HepG2 (cell line): ENCODE measurements around the gene NUDT13. TPM values are rescaled to one million over a fixed set of nuclear protein-coding genes. Genes with fewer than 3 reads are reported as not detected.

Experiments
- BORCS8-MEF2B ChIP-seq: sonication (generic); formaldehyde crosslinking; IDR thresholded peaks from 2 replicates; pipeline ENCODE4 v1.8.0; 2022; ENCODE audit warnings: mild to moderate bottlenecking, missing genetic modification reagents
- DBP ChIP-seq: sonication (generic); formaldehyde crosslinking; IDR thresholded peaks from 2 replicates; pipeline ENCODE4 v1.4.0; 2020; ENCODE audit warnings: missing genetic modification reagents; ENCODE audit errors: not compliant biosample characterization
- HHEX ChIP-seq: IDR thresholded peaks from 2 replicates; pipeline ENCODE4 v1.6.1; 2016; ENCODE audit warnings: control low read depth
- MNT ChIP-seq: fragments of 450-650 bp; IDR thresholded peaks from 2 replicates; pipeline ENCODE4 v1.6.1; 2016
- MXD4 ChIP-seq: IDR thresholded peaks from 2 replicates; pipeline ENCODE4 v1.6.1; 2016; ENCODE audit warnings: mild to moderate bottlenecking, missing biosample characterization, missing genetic modification reagents
- RCOR2 ChIP-seq: IDR thresholded peaks from 2 replicates; pipeline ENCODE4 v1.6.1; 2016; ENCODE audit warnings: missing biosample characterization, missing genetic modification reagents
- SMAD3 ChIP-seq: sonication (generic); formaldehyde crosslinking; IDR thresholded peaks from 2 replicates; pipeline ENCODE4 v1.4.0; 2020; ENCODE audit warnings: missing genetic modification reagents
- SMYD3 ChIP-seq: sonication (generic); formaldehyde crosslinking; IDR thresholded peaks from 2 replicates; pipeline ENCODE4 v1.8.1; 2023; ENCODE audit warnings: mild to moderate bottlenecking, missing genetic modification reagents
- ZBTB40 ChIP-seq, 2 experiments: fragments of 450-650 bp in 1 of 2; sonication (generic) in 1 of 2; formaldehyde crosslinking in 1 of 2; IDR thresholded peaks; 2 replicates each; pipeline versions ENCODE4 v1.6.1 to v1.8.0; 2016 to 2022; ENCODE audit warnings: antibody characterized with exemption in 1 of 2, mild to moderate bottlenecking in 1 of 2, missing genetic modification reagents in 1 of 2
- ZHX1 ChIP-seq: sonication (generic); formaldehyde crosslinking; IDR thresholded peaks from 2 replicates; pipeline ENCODE4 v1.8.1; 2022; ENCODE audit warnings: low read depth, mild to moderate bottlenecking, missing genetic modification reagents
- ZNF430 ChIP-seq: sonication (generic); formaldehyde crosslinking; IDR thresholded peaks from 2 replicates; pipeline ENCODE4 v1.9.0; 2021; ENCODE audit warnings: mild to moderate bottlenecking, missing genetic modification reagents
- ZNF549 ChIP-seq: sonication (generic); formaldehyde crosslinking; IDR thresholded peaks from 2 replicates; pipeline ENCODE4 v1.5.0; 2020; ENCODE audit warnings: missing genetic modification reagents
- ZNF605 ChIP-seq: sonication (generic); formaldehyde crosslinking; IDR thresholded peaks from 2 replicates; pipeline ENCODE4 v1.8.0; 2022; ENCODE audit warnings: mild to moderate bottlenecking, missing genetic modification reagents
- ZNF652 ChIP-seq: IDR thresholded peaks from 2 replicates; pipeline ENCODE4 v1.6.1; 2016; ENCODE audit warnings: low read depth, borderline replicate concordance
- ZNF782 ChIP-seq: sonication (generic); formaldehyde crosslinking; IDR thresholded peaks from 2 replicates; pipeline ENCODE4 v1.4.0; 2020; ENCODE audit warnings: missing genetic modification reagents, mild to moderate bottlenecking, borderline replicate concordance
- polyA plus RNA-seq, 8 experiments: library from polyadenylated mRNA; depleted of rRNA in 3 of 8; stranded (reverse) in 7 of 8; unstranded in 1 of 8; fragments of >200 nt; fragmentation: Illumina TruSeq in 4 of 8; extraction: Trizol in 4 of 8; gene quantifications; 2 replicates each; pipeline versions ENCODE4 v1.2.1 to v1.2.3, GENCODE V29; 2011 to 2016; ENCODE audit warnings: low read depth in 4 of 8, missing spikeins in 1 of 8, mixed read lengths in 1 of 8; ENCODE audit not compliant: insufficient read depth in 1 of 8
- total RNA-seq, 5 experiments: library from RNA; depleted of rRNA; stranded (reverse); fragments of >200 nt; fragmentation: Illumina TruSeq; extraction: Trizol; gene quantifications; 2 replicates each; pipeline ENCODE4 v1.2.3, GENCODE V29; 2016; ENCODE audit warnings: low read depth in 1 of 5

The NUDT13 gene
- total and polyA plus RNA-seq, 2 of the 13 experiments (the other 11 are each of a cell fraction or from before 2014, with no cell fraction given) = 4.2 to 6.5 TPM

GRCh38 chr10:73167783-73168464 is 57.7 kb downstream of the NUDT13 start, which contains the start of the genes ECD and FAM149B1 (continued):
- TF ChIP-seq ZBTB40 (IDR thresholded peaks at IDR 0.05) = peak; percentile 85
- peak; percentile 50; the same call in 1 of the 2 replicates for TF ChIP-seq ZBTB40 (CRISPR knock-in tag; IDR thresholded peaks at IDR 0.05)
- no peak for TF ChIP-seq RCOR2 (CRISPR knock-in tag)
- peak; percentile 9; the same call in 1 of the 2 replicates for TF ChIP-seq HHEX (CRISPR knock-in tag)
- TF ChIP-seq ZNF605 (CRISPR knock-in tag) = 0 out of 2 replicates have a peak, but pooled peaks have one; percentile 43
- no peak for TF ChIP-seq ZNF782 (CRISPR knock-in tag)
- no peak for TF ChIP-seq ZNF549 (CRISPR knock-in tag)
- TF ChIP-seq ZHX1 (CRISPR knock-in tag) = no peak
- TF ChIP-seq ZNF652 (CRISPR knock-in tag) = no peak
- peak; percentile 71; the same call in 1 of the 2 replicates for TF ChIP-seq ZNF430 (CRISPR knock-in tag)
- peak; percentile 54; the same call in 1 of the 2 replicates for TF ChIP-seq SMAD3
- TF ChIP-seq BORCS8-MEF2B (CRISPR knock-in tag) = peak; percentile 90; the same call in 1 of the 2 replicates
- TF ChIP-seq DBP (CRISPR knock-in tag) = no peak
- peak; percentile 58; the same call in 1 of the 2 replicates for TF ChIP-seq MXD4 (CRISPR knock-in tag)
- peak; percentile 86; the same call in 1 of the 2 replicates for TF ChIP-seq SMYD3 (CRISPR knock-in tag)
- no peak for TF ChIP-seq MNT
